Activated naive CD4-positive, alpha-beta T cell treated with anti-CD3 and anti-CD28 coated beads, Interleukin-2, amount 50 U/mL, for 24 hours (primary cell): ENCODE results near the gene HCFC1R1.

Experiments
- H3K27ac Mint-ChIP-seq: one replicate; pipeline ENCODE4 v1.8.0; 2021; ENCODE audit warnings: mild to moderate bottlenecking, mixed read lengths
- H3K27me3 Mint-ChIP-seq: one replicate; pipeline ENCODE4 v1.8.0; 2021; ENCODE audit warnings: mixed read lengths
- H3K36me3 Mint-ChIP-seq: one replicate; pipeline ENCODE4 v1.8.0; 2021; ENCODE audit warnings: mixed read lengths
- H3K4me1 Mint-ChIP-seq: one replicate; pipeline ENCODE4 v1.8.0; 2021; ENCODE audit warnings: mixed read lengths
- H3K4me3 Mint-ChIP-seq: one replicate; pipeline ENCODE4 v1.8.0; 2021; ENCODE audit warnings: mild to moderate bottlenecking, mixed read lengths
- H3K9me3 Mint-ChIP-seq: one replicate; pipeline ENCODE4 v1.8.0; 2021; ENCODE audit warnings: mixed read lengths

Gene HCFC1R1

GRCh38 chr16:2985462-2985861 lies 38.3 kb downstream of the HCFC1R1 start:
- H3K4me1 Mint-ChIP-seq, result peaks cover 16% of the 10 kb centered on the region
- H3K27me3 Mint-ChIP-seq, result no peaks in the 10 kb centered on the region
- no peaks in the 10 kb centered on the region for H3K36me3 Mint-ChIP-seq
- H3K4me3 Mint-ChIP-seq, result no peak overlapping the region
- H3K9me3 Mint-ChIP-seq, result no peaks in the 10 kb centered on the region
- no peak overlapping the region for H3K27ac Mint-ChIP-seq

GRCh38 chr16:2983706-2984136 lies 40.0 kb downstream of the HCFC1R1 start:
- Mint-ChIP-seq H3K27ac (no peak overlapping the region), H3K4me1 (peaks cover 16% of the 10 kb centered on the region), H3K9me3 (no peaks in the 10 kb centered on the region), H3K4me3 (no peak overlapping the region), H3K27me3 (no peaks in the 10 kb centered on the region), H3K36me3 (no peaks in the 10 kb centered on the region)

- H3K4me3 Mint-ChIP-seq, result no peak overlapping the region
- H3K36me3 Mint-ChIP-seq, result no peaks in the 10 kb centered on the region
- H3K27me3 Mint-ChIP-seq, result no peaks in the 10 kb centered on the region
- H3K9me3 Mint-ChIP-seq, result no peaks in the 10 kb centered on the region
- H3K4me1 Mint-ChIP-seq, result peaks cover 16% of the 10 kb centered on the region
- H3K27ac Mint-ChIP-seq, result no peak overlapping the region
Observed at GRCh38 chr16:2982402-2982801, 41.3 kb downstream of the HCFC1R1 start.

- Mint-ChIP-seq H3K9me3 (no peaks in the 10 kb centered on the region), H3K27ac (peak overlapping the region; percentile 13), H3K4me1 (peaks cover 16% of the 10 kb centered on the region), H3K4me3 (peak overlapping the region; percentile 85), H3K27me3 (no peaks in the 10 kb centered on the region), H3K36me3 (no peaks in the 10 kb centered on the region)
Observed at GRCh38 chr16:2981899-2982250, 41.9 kb downstream of the HCFC1R1 start.

GRCh38 chr16:2981177-2981898 lies 42.4 kb downstream of the HCFC1R1 start:
- no peaks in the 10 kb centered on the region for H3K36me3 Mint-ChIP-seq
- peak overlapping the region; percentile 85 for H3K4me3 Mint-ChIP-seq
- H3K27me3 Mint-ChIP-seq, result no peaks in the 10 kb centered on the region
- no peaks in the 10 kb centered on the region for H3K9me3 Mint-ChIP-seq
- H3K4me1 Mint-ChIP-seq, result peaks cover 16% of the 10 kb centered on the region
- peak overlapping the region; percentile 13 for H3K27ac Mint-ChIP-seq

- H3K4me1 Mint-ChIP-seq, result peaks cover 16% of the 10 kb centered on the region
- no peak within 1 kb of the TSS for H3K27ac Mint-ChIP-seq
- no peaks in the 10 kb centered on the region for H3K9me3 Mint-ChIP-seq
- H3K36me3 Mint-ChIP-seq, result no peaks in the 10 kb centered on the region
- H3K27me3 Mint-ChIP-seq, result no peaks in the 10 kb centered on the region
- H3K4me3 Mint-ChIP-seq, result peak within 1 kb of the TSS; percentile 85
Observed at GRCh38 chr16:2980227-2981176, 43.2 kb downstream of the HCFC1R1 start, which contains the start of gene PKMYT1. TSS of gene PKMYT1 (minus strand) at chr16:2980446. CDS start at chr16:2979657, 789 bp downstream.

DNA sequence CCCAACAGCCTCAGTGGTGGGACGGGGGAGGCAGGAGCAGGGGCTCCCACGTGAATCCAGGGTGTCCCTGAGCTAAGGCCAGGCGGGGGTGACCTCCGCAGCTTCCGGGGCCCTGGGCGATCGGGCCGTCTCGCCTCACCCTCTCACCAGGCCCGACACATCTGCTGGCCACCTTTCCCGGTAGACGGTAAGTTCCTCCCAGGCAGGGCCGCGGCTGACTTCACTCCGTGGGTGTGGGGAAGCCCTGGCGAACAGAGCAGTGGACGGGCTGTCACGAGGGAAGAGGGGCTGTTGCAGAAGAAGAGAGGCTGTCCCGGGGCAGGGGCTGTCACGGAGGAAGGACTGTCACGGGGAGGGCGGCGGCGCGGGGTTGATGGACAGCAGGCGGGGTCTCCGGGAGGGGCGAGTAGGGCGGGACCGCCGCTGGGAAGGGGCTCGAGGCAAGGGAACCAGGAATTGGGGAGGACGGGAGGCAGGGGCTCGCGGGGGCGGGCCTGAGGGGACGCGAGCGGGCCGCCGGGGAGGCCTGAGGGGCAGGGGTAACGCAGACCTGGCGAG lies 44.0 kb downstream of the HCFC1R1 start:
- Mint-ChIP-seq H3K27ac (no peak overlapping the region), H3K4me1 (peaks cover 16% of the 10 kb centered on the region)

DNA sequence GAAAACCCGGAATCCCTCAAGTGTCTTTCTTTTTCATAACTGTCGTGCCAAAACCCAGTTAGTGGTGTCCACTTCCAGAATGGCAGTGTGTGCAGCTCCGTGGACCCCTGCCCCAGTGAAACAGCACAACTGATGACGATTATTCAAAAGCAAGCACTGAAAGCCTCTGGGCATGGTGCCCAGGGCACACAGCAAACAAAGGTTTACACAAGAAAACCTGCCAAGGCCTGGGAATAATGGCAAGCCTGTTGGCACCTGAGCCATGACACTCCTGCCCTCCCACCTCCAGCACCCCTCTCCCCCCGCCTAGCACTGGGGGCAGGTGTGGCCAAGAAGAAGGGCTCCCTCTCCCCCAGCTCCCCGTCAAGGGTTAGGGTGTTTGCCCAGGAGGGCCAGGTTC lies 46.3 kb downstream of the HCFC1R1 start:
- no peak overlapping the region for H3K4me3 Mint-ChIP-seq

More for the DNA sequence above, 44.0 kb downstream of the HCFC1R1 start:
- Mint-ChIP-seq H3K27me3 (no peaks in the 10 kb centered on the region), H3K4me3 (peak overlapping the region; percentile 74), H3K9me3 (no peaks in the 10 kb centered on the region), H3K36me3 (no peaks in the 10 kb centered on the region)

DNA sequence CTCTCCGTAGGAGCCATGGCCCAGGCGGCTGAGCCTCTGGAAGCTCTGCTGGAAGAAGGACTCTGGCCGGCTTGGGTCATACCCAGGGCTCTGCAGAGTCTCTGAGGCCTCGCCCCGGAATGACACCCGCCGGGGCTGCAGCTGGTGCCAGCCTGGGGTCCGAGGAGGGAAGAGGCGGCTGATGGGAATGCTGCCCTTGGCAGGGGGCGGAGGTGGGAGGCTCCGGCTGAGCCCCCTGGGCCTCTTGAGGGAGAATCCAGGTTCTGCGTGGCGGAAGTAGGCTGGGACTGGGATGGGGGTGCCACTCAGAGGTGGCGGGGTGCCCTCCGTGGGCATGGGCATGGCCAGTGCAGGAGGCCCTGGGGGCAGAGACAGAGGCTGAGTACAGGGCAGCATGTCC lies 47.1 kb downstream of the HCFC1R1 start:
- Mint-ChIP-seq H3K27ac (no peak overlapping the region), H3K4me1 (peaks cover 10% of the 10 kb centered on the region), H3K27me3 (peaks cover 2% of the 10 kb centered on the region), H3K36me3 (no peaks in the 10 kb centered on the region), H3K4me3 (no peak overlapping the region), H3K9me3 (no peaks in the 10 kb centered on the region)

More for the DNA sequence above, 46.3 kb downstream of the HCFC1R1 start:
- no peaks in the 10 kb centered on the region for H3K36me3 Mint-ChIP-seq
- H3K27ac Mint-ChIP-seq, result no peak overlapping the region
- H3K4me1 Mint-ChIP-seq, result peaks cover 12% of the 10 kb centered on the region
- H3K9me3 Mint-ChIP-seq, result no peaks in the 10 kb centered on the region
- no peaks in the 10 kb centered on the region for H3K27me3 Mint-ChIP-seq

DNA sequence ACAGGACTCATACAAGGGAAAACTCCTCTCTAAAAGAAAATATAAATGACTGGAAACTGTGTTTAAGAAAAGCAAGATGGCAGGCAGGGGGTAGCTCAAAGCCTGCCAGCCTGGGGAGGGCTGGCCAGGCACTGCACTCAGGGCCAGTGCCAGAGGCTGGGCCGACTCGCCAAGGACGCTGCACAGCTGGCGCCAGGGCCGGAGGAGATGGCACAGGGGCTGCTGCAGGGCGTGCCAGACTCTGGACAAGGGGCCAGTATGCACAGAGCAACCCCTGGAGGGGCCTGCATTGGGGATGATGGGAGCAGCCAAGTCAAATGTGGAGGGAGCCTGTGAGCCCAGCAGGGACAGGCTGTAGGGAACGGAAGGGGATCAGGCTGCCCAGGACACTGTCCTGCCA lies 47.5 kb downstream of the HCFC1R1 start:
- H3K36me3 Mint-ChIP-seq, result no peaks in the 10 kb centered on the region
- H3K9me3 Mint-ChIP-seq, result no peaks in the 10 kb centered on the region
- peaks cover 2% of the 10 kb centered on the region for H3K27me3 Mint-ChIP-seq
- peaks cover 6% of the 10 kb centered on the region for H3K4me1 Mint-ChIP-seq
- no peak overlapping the region for H3K4me3 Mint-ChIP-seq
- no peak overlapping the region for H3K27ac Mint-ChIP-seq

DNA sequence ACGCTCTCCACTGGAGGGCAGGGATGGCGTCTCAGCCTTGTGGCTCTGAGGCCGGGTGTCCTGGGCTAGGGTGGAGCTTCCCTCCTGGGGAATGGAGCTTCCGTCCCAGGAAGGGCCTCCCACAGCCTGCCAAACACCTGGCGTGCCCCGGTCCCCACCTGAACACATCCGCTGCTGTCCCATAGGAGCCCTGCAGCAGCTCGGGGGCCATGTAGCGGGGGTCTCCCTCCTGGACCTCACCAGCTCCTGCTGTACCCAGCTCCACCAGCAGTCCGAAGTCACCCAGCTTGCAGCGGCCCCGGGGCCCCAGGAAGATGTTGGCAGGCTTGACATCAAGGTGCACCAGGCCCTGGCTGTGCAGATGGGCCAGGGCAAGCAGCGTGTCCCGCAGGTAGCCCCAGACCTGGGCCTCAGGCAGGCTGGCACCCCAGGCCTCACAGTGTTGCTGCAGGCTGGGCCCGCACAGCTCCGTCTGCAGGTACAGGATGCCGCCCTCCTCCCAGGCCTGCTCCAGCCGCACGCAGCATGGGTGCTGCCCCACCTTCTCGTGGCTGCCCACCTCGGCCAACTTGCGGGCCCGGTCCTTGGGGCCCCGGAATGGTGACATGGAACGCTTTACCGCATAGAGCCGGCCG lies 48.5 kb downstream of the HCFC1R1 start:
- Mint-ChIP-seq H3K4me3 (no peak overlapping the region), H3K27me3 (peaks cover 2% of the 10 kb centered on the region), H3K4me1 (no peaks in the 10 kb centered on the region), H3K27ac (no peak overlapping the region), H3K36me3 (no peaks in the 10 kb centered on the region), H3K9me3 (no peaks in the 10 kb centered on the region)

DNA sequence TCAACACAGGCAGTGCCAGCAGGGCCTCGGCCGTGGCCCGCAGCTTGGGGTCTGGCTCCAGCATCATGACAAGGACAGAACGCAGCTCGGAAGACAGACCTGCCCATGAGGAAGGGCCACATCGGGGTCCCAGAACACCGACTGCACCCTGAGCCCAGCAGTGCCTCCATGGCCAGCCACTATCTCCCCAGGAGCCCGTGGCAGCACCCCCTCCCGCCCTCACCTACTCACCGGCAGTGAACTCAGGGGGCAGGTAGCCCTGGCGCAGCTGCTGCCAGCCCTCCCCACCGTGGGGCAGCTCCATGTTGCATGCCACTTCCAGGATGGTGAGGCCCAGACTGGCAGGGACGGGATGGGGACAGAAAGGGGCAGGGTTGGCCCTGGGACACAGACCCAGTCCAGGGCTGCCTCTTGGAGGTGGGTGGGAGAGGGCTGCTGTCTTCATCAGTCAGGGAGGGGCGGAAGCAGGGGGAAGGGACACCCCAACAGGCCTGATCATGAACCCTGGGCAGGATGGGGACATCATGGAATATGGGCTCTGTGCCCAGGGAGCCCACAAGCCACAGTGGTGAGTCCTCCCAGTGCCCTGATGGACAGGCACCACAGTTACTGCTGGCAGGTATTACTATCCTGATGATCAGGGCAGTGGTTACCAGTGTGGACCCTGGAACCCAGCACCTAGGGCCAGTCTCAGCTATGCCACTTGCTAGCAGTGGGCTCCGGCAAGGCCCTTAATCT lies 49.3 kb downstream of the HCFC1R1 start:
- H3K27me3 Mint-ChIP-seq, result peaks cover 2% of the 10 kb centered on the region
- no peaks in the 10 kb centered on the region for H3K36me3 Mint-ChIP-seq
- H3K27ac Mint-ChIP-seq, result peak overlapping the region; percentile 70
- H3K9me3 Mint-ChIP-seq, result no peaks in the 10 kb centered on the region
- no peaks in the 10 kb centered on the region for H3K4me1 Mint-ChIP-seq
- no peak overlapping the region for H3K4me3 Mint-ChIP-seq

- H3K36me3 Mint-ChIP-seq, result no peaks in the 10 kb centered on the region
- H3K9me3 Mint-ChIP-seq, result no peaks in the 10 kb centered on the region
- no peak overlapping the region for H3K4me3 Mint-ChIP-seq
- no peaks in the 10 kb centered on the region for H3K4me1 Mint-ChIP-seq
- H3K27me3 Mint-ChIP-seq, result peaks cover 2% of the 10 kb centered on the region
- H3K27ac Mint-ChIP-seq, result peak overlapping the region; percentile 70
Observed at GRCh38 chr16:2973605-2974318, 50.0 kb downstream of the HCFC1R1 start.

- Mint-ChIP-seq H3K36me3 (no peaks in the 10 kb centered on the region), H3K27me3 (peaks cover 7% of the 10 kb centered on the region), H3K9me3 (no peaks in the 10 kb centered on the region), H3K27ac (no peak overlapping the region), H3K4me1 (peaks cover 6% of the 10 kb centered on the region), H3K4me3 (no peak overlapping the region)
Observed at GRCh38 chr16:2973093-2973492, 50.6 kb downstream of the HCFC1R1 start.
